Effector memory CD8-positive, alpha-beta T cell (primary cell): ENCODE results near the gene MYBPC3.

Experiments
- ATAC-seq: fragments of 150-1000 bp; cut with Tn5 transposase; replicated peaks from 2 replicates; pipeline ENCODE4 v1.10.0; 2021; ENCODE audit warnings: mild to moderate bottlenecking, moderate library complexity
- DNase-seq, 3 experiments: peaks; one replicate each; pipeline ENCODE4 v3.0.0; 2021
- H3K27ac Mint-ChIP-seq, 2 donors: one replicate each; pipeline ENCODE4 v1.8.0; 2022; ENCODE audit warnings: mild to moderate bottlenecking in 2 of 2, mixed read lengths in 2 of 2, moderate library complexity in 2 of 2
- H3K27me3 Mint-ChIP-seq, 2 donors: one replicate each; pipeline ENCODE4 v1.8.0; 2022; ENCODE audit warnings: mixed read lengths in 2 of 2
- H3K36me3 Mint-ChIP-seq: one replicate; pipeline ENCODE4 v1.8.0; 2022; ENCODE audit warnings: mild to moderate bottlenecking, moderate library complexity, mixed read lengths; ENCODE audit not compliant: insufficient read depth
- H3K4me1 Mint-ChIP-seq, 2 donors: one replicate each; pipeline ENCODE4 v1.8.0; 2022; ENCODE audit warnings: low read depth in 2 of 2, mixed read lengths in 2 of 2
- H3K4me3 Mint-ChIP-seq, 2 donors: one replicate each; pipeline ENCODE4 v1.8.0; 2022; ENCODE audit warnings: mild to moderate bottlenecking in 2 of 2, mixed read lengths in 2 of 2, moderate library complexity in 2 of 2
- H3K9me3 Mint-ChIP-seq, 2 donors: one replicate each; pipeline ENCODE4 v1.8.0; 2022; ENCODE audit warnings: mixed read lengths in 2 of 2

Gene MYBPC3

DNA sequence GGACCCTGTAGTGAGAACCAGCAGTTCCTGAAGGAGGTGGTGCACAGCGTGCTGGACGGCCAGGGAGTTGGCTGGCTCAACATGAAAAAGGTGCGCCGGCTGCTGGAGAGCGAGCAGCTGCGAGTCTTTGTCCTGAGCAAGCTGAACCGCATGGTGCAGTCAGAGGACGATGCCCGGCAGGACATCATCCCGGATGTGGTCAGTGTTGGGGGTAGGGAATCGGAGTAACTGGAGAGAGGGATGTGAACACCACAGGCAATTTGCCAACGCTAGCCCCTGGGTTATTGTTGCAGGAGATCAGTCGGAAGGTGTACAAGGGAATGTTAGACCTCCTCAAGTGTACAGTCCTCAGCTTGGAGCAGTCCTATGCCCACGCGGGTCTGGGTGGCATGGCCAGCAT, 62.6 kb downstream of the MYBPC3 start:
- H3K36me3 Mint-ChIP-seq = peaks cover 99% of the 10 kb centered on the region
- no peak overlapping the region for H3K4me3 Mint-ChIP-seq
- H3K9me3 Mint-ChIP-seq = no peaks in the 10 kb centered on the region
- H3K4me1 Mint-ChIP-seq = no peaks in the 10 kb centered on the region
- DNase-seq (no peak), ATAC-seq (no peak)
- peak overlapping the region in 1 of 2 donors; percentile 49 for H3K27ac Mint-ChIP-seq
- no peaks in the 10 kb centered on the region for H3K27me3 Mint-ChIP-seq

DNA sequence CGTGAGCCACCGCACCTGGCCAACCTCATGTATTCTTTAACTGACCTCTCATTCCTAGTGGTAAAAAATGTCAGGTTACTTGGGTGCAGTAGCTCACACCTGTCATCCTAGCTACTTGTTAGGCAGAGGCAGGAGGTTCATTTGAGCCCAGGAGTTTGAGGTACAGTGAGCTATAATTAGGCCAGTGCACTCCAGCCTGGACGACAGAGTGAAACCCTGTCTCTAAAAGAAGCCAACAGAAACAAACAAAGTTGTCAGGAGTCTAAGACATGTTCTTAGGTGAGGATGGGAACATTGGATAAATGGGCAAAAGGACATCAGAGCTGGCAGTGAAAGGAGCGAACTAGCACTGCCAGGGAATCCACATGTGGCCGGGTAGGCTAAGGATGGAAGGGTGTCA, 64.4 kb downstream of the MYBPC3 start:
- Mint-ChIP-seq H3K27me3 (no peaks in the 10 kb centered on the region), H3K9me3 (no peaks in the 10 kb centered on the region), H3K36me3 (peaks cover 100% of the 10 kb centered on the region), H3K4me1 (no peaks in the 10 kb centered on the region), H3K4me3 (no peak overlapping the region), H3K27ac (no peak overlapping the region)
- DNase-seq (no peak), ATAC-seq (no peak)

DNA sequence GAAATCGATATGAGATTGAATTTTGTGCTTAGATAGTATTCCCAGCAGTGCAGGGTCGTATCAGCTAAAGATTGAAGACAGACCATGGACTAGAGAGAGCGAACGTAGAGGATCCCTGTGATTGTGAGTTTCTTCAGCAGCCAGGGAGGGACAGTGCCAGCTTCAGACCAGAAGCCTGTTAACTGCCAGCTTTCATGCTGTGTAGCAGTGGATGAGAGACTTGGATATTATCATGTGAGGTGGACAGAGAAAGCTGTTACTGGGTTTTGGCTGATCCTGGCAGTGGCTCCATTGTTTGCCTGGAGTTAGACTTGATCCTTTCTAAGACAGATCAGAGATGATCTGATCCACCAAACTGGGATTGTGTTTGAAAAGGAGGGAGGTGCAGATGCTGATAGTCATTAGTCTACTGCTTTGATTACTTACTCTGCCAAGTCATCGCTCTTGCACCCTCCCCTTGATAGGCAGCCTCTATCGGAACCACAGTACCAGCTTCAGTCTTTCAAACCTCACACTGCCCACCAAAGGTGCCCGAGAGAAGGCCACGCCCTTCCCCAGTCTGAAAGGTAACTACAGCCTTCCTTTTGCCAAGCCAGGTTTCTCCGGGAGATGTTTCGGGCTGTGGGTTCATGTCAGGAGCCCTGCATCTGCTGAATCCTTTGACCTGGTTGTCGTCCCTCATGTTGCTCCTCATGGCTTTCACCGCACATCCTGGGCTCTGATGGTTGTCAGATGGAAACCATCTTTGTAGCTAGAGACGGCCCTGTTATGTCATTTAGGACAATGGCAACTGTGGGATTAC, 66.3 kb downstream of the MYBPC3 start:
- DNase-seq (no peak), ATAC-seq (no peak)
- Mint-ChIP-seq H3K4me3 (no peak overlapping the region), H3K27me3 (no peaks in the 10 kb centered on the region), H3K27ac (peak overlapping the region in 1 of 2 donors; percentile 53), H3K36me3 (peaks cover 100% of the 10 kb centered on the region), H3K4me1 (peaks cover 0 to 3% of the 10 kb centered on the region in 2 donors), H3K9me3 (no peaks in the 10 kb centered on the region)

DNA sequence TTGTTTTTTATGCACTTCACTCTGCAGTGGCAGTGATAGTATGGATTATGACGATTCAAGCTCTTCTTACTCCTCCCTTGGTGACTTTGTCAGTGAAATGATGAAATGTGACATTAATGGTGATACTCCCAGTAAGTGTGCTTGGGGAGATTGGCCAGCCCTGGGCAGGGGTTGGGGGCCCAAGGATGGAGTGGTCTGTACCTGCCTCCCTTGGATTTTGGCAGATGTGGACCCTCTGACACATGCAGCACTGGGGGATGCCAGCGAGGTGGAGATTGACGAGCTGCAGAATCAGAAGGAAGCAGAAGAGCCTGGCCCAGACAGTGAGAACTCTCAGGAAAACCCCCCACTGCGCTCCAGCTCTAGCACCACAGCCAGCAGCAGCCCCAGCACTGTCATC, 68.4 kb downstream of the MYBPC3 start:
- ATAC-seq (no peak), DNase-seq (no peak)
- H3K4me3 Mint-ChIP-seq = no peak overlapping the region
- H3K4me1 Mint-ChIP-seq = peaks cover 0 to 3% of the 10 kb centered on the region in 2 donors
- H3K9me3 Mint-ChIP-seq = no peaks in the 10 kb centered on the region
- H3K27me3 Mint-ChIP-seq = no peaks in the 10 kb centered on the region
- peaks cover 98% of the 10 kb centered on the region for H3K36me3 Mint-ChIP-seq
- peak overlapping the region in 1 of 2 donors; percentile 21 for H3K27ac Mint-ChIP-seq

GRCh38 chr11:47282462-47282861, 70.0 kb downstream of the MYBPC3 start:
- H3K4me1 Mint-ChIP-seq = peaks cover 0 to 3% of the 10 kb centered on the region in 2 donors
- H3K27ac Mint-ChIP-seq = peak overlapping the region in 1 of 2 donors; percentile 27
- H3K9me3 Mint-ChIP-seq = no peaks in the 10 kb centered on the region
- H3K27me3 Mint-ChIP-seq = no peaks in the 10 kb centered on the region
- H3K4me3 Mint-ChIP-seq = no peak overlapping the region
- DNase-seq = no peak
- H3K36me3 Mint-ChIP-seq = peaks cover 98% of the 10 kb centered on the region
- ATAC-seq = no peak
